NOMO-1 treated with DMSO at 0.1 percent for 48 hours (cell line): ENCODE data around the gene CRYL1.

Experiments
- DNase-seq: peaks from one replicate; lab custom pipeline; 2025; ENCODE audit not compliant: unreplicated experiment; lab: John Stamatoyannopoulos, UW

CRYL1 gene

GRCh38 chr13:20528452-20528851 lies 2.8 kb upstream of the CRYL1 start:
- DNase-seq: no peak

DNA sequence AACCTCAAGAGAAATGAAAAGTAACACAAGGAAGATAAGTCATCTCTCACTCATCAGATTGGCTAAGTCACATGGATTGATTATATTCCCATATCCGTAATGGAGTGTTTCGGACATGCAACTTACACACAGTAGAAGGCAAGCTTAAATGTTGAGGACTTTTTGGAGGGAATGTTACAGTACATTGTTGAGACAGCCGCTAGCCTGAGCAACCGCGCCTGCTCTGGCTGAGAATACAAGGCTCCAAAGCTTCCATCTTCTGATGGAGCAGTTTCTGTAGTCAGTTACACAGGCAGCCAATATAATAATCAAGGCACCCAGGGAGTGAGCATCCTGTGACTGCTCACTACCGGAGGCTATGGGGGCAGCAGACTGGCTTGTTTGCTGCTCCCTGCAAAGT lies 1.0 kb upstream of the CRYL1 start:
- no peak for DNase-seq

- DNase-seq: peak; percentile 47
These were observed 485 bp downstream of the CRYL1 start for GRCh38 chr13:20525144-20525600.

- DNase-seq: peak; percentile 26
These were observed 4.1 kb downstream of the CRYL1 start for GRCh38 chr13:20521364-20522115.

GRCh38 chr13:20519875-20520274 lies 5.8 kb downstream of the CRYL1 start:
- DNase-seq: no peak

GRCh38 chr13:20518660-20519100 lies 7.0 kb downstream of the CRYL1 start:
- DNase-seq: no peak

- DNase-seq: no peak
These were observed 10.8 kb downstream of the CRYL1 start for GRCh38 chr13:20514866-20515265.

- DNase-seq: peak; percentile 38
These were observed 12.1 kb downstream of the CRYL1 start for GRCh38 chr13:20513466-20513995.

- no peak for DNase-seq
These were observed 13.5 kb downstream of the CRYL1 start for GRCh38 chr13:20512042-20512683.

DNA sequence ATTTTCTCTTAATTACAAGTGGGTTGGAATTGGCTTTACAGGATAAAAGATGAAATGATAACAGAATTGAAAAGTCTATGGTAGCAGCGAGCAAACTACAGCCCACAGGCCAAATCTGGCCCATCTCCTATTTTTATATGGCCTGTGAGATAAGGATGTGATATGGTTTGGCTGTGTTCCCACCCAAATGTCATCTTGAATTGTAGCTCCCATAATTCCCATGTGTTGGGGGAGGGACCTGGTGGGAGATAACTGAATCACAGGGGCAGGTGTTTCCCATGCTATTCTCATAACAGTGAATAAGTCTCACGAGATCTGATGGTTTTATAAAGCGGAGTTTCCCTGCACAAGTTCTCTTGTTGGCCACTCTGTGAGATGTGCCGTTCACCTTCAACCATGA lies 19.0 kb downstream of the CRYL1 start:
- DNase-seq: no peak

GRCh38 chr13:20505405-20506366 lies 20.0 kb downstream of the CRYL1 start:
- no peak for DNase-seq

DNA sequence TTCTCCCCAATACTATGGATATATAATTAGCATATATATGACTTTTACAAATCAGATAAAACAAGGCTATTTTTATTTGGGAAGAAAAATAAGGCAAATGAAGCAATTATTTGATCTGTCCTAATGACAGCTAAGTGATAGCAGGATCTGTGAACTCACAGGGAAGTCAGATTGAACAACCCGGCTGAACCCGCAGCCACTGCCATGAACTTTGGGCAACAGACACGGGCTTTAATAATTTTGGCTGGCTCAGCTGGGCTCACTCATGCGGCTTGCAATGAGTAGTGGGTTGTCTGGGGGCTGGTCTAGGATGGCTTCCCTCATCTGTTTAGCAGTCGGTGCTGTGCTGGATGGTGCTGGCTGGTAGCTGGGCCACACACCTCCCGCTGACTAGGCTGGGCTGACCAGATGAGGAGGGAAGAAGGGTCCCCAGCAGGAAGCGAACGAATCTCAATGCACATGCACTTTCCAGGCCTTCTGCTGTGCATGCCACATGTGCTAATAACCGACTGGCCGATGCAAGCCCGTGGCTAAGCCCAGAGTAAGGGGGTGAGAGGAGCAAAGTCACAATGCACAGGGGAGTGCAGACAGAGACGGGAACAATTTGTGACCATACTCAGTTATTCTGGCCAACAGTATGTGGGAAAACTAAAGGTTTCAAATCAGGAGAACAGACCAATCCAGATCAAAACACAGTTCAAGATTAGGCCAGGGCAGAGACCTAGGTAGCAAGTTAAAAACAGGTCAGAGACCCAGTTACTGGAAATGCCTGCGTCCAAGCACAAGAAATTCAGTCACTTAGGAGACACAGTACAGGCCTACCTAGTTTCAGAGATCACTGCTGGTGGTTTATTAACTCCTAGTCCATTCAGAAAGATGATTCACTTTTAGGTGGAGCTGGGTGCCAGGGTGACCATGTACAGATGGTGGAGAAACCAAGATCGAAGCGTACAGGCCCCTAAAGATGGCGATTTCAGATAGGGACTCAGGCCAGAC lies 22.3 kb downstream of the CRYL1 start:
- no peak for DNase-seq

GRCh38 chr13:20501592-20501991 lies 24.1 kb downstream of the CRYL1 start:
- DNase-seq: no peak

- peak; percentile 62 for DNase-seq
These were observed 24.5 kb downstream of the CRYL1 start for GRCh38 chr13:20501120-20501519.

DNA sequence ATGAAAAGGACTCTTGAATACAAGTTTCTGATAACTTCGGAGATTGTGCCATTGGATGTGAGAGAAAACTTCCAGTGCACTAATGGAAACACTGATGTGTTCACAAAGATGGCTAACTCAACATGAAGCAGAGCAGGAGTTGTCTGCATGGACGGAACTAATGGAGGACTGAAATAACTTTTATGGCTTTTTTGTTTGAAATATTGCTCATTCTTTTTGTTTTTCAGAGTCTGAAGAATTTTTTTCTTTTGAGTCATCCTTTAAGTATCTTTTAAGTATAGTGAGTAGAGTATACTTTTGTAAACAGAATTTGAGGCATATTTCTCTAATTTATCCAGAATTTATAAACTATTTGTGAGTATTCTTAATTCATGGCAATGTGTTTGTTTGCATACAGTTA lies 25.7 kb downstream of the CRYL1 start:
- DNase-seq: no peak

DNA sequence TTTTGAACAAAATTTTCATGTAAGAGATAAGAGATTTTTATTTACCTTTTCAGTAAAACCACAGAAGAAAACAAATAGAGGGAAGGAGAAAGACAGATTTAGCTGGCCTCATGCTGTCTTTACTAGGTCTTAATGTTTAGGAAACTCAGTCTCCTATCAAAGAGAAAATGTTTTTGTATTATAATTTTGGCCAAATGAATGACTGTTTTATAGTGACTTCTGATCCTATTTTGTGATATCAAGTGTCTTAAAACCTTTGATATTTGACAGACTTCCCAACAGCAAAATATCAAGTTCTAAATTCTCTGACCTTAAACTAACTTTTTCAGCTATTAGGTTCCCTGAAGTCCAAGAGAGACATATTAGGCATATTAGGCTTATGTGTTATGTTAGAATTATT lies 27.0 kb downstream of the CRYL1 start:
- DNase-seq: no peak

DNA sequence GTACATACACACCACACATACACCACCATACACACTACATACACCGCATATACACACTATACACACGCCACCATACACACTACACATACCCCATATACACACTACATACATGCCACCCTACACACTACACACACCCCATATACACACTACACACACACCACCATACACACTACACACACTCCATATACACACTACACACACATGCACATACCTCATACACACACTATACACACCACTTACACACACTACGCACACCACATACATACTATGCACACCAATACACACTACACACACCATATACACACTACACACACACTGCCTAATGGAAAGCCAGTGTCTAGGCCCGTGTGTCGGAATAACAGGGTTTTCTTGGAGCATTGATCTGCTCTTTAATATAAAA lies 27.5 kb downstream of the CRYL1 start:
- no peak for DNase-seq

- no peak for DNase-seq
These were observed 28.5 kb downstream of the CRYL1 start for GRCh38 chr13:20497006-20497775.
